ENCODE results near the gene LDB1.

DNA sequence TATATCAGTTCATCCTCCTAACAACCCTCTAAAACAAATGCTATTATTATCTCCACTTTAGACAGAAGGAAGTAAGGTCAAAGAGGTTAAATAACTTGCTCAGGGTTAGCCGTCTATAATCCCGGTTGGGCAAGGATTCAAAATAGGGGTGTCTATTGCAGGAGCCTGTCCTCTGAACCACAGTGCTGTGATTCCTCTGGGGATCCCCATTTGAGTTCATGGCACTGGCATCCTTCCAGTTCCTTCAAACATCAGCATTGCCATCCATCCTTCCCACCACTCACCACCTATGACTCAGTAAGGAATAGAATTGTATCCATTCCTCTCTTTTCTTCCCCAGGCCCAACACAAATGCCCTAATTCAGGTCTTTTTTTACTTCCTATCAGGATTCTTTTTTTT, 29.4 kb downstream of the LDB1 start:
- TF ChIP-seq MTA1 (CRISPR knock-in tag; IDR thresholded peaks at IDR 0.05; ENCODE audit: borderline replicate concordance) (no peak), PHB2 (IDR thresholded peaks at IDR 0.05; ENCODE audit: partially characterized antibody) (no peak), ZKSCAN8 (CRISPR knock-in tag; IDR thresholded peaks at IDR 0.05; ENCODE audit: borderline replicate concordance) (no peak), KDM6A (CRISPR knock-in tag; IDR thresholded peaks at IDR 0.05; ENCODE audit: low read depth) (no peak), PRMT3 (CRISPR knock-in tag; IDR thresholded peaks at IDR 0.05; ENCODE audit: borderline replicate concordance, low read depth) (no peak)
- TF ChIP-seq, protein P1, sequence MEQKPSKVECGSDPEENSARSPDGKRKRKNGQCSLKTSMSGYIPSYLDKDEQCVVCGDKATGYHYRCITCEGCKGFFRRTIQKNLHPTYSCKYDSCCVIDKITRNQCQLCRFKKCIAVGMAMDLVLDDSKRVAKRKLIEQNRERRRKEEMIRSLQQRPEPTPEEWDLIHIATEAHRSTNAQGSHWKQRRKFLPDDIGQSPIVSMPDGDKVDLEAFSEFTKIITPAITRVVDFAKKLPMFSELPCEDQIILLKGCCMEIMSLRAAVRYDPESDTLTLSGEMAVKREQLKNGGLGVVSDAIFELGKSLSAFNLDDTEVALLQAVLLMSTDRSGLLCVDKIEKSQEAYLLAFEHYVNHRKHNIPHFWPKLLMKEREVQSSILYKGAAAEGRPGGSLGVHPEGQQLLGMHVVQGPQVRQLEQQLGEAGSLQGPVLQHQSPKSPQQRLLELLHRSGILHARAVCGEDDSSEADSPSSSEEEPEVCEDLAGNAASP (CRISPR knock-in tag; IDR thresholded peaks at IDR 0.05; ENCODE audit: borderline replicate concordance): no peak
- TF ChIP-seq, protein P2, sequence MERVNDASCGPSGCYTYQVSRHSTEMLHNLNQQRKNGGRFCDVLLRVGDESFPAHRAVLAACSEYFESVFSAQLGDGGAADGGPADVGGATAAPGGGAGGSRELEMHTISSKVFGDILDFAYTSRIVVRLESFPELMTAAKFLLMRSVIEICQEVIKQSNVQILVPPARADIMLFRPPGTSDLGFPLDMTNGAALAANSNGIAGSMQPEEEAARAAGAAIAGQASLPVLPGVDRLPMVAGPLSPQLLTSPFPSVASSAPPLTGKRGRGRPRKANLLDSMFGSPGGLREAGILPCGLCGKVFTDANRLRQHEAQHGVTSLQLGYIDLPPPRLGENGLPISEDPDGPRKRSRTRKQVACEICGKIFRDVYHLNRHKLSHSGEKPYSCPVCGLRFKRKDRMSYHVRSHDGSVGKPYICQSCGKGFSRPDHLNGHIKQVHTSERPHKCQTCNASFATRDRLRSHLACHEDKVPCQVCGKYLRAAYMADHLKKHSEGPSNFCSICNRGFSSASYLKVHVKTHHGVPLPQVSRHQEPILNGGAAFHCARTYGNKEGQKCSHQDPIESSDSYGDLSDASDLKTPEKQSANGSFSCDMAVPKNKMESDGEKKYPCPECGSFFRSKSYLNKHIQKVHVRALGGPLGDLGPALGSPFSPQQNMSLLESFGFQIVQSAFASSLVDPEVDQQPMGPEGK (CRISPR knock-in tag; IDR thresholded peaks at IDR 0.05): no peak
